ENCODE data around the gene FAM163B.

DNA sequence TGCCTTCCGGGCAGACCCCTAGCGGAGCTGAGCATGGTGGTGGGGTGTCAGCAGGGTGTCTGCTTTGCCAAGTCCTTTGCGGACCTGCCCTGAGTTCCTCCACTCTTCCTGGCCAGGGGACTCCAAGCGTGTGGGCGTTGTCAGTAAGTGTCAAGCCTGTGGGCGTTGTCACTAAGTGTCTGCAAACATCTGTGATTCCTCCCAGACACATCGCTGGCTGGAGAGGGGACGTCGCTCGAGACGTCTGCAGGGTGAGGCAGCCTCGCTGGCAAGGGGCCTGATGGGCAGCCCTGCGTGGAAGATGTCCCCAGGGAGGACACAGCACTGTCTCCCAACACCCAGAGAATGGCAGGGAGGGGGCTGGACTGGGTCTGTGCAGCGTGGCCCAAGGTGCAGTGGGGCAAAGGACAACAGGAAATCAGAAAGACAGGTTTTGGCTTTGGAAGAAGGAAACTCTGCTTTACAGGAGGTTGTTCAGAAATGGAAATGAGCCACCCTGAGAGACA lies 45.8 kb downstream of the FAM163B start:
- TF ChIP-seq, protein P1, sequence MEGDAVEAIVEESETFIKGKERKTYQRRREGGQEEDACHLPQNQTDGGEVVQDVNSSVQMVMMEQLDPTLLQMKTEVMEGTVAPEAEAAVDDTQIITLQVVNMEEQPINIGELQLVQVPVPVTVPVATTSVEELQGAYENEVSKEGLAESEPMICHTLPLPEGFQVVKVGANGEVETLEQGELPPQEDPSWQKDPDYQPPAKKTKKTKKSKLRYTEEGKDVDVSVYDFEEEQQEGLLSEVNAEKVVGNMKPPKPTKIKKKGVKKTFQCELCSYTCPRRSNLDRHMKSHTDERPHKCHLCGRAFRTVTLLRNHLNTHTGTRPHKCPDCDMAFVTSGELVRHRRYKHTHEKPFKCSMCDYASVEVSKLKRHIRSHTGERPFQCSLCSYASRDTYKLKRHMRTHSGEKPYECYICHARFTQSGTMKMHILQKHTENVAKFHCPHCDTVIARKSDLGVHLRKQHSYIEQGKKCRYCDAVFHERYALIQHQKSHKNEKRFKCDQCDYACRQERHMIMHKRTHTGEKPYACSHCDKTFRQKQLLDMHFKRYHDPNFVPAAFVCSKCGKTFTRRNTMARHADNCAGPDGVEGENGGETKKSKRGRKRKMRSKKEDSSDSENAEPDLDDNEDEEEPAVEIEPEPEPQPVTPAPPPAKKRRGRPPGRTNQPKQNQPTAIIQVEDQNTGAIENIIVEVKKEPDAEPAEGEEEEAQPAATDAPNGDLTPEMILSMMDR (IDR thresholded peaks at IDR 0.05; ENCODE audit: low read length), result no peak
- no peak for TF ChIP-seq EZH2phosphoT487 (IDR thresholded peaks at IDR 0.05; ENCODE audit: low read length)
- TF ChIP-seq EZH2 (optimal IDR thresholded peaks at IDR 0.05; ENCODE audit: low read depth, low read length), result no peak

Data from MM.1S (cell line).